Measurements from ENCODE around the gene ZBED4. TPM values are rescaled to one million over a fixed set of nuclear protein-coding genes. Genes with fewer than 3 reads are reported as not detected.

The ZBED4 gene
- total RNA-seq, 1 experiment from 2014 or later: 21.6 TPM

DNA sequence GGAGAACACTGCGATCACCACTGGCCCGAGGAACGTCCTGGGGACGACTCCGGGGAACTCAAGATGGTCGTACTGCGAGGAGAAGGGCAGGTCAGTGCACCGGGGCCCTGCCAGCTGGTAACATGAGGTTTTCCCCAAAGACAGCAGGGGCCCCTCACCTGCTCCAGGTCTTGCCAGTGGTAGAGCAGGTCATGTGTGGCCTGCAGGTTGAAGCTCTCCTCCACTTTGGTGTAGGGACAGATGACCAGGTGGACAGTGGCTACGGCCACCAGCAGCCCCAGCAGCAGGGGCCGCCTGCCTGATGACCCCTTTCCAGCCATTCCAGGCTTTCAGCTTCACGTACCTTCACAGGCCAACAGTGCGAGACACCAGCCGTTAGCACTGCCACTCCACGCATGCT is 59.8 kb downstream of the ZBED4 start:
- peaks cover 14% of the 10 kb centered on the region; the same call in 1 of the 2 replicates for H3K79me2 ChIP-seq (ENCODE audit: insufficient read depth, low read length)
- no peaks in the 10 kb centered on the region for H4K20me1 ChIP-seq (ENCODE audit: insufficient read depth)
- intact Hi-C loops (cut with micrococcal nuclease): no loop called here
- no peak overlapping the region for H3K27ac ChIP-seq (ENCODE audit: low read depth, low read length)
- ATAC-seq: no peak
- no peak overlapping the region for H2AFZ ChIP-seq (ENCODE audit: low read depth, low read length, poor library complexity, severe bottlenecking)
- peaks cover 4 to 7% of the 10 kb centered on the region in 2 experiments; a peak in 1 of 4 replicates for H3K4me1 ChIP-seq (ENCODE audit: control insufficient read depth in 1 of 2, insufficient read depth in 2 of 2, low read length in 2 of 2)
- ChIA-PET POLR2A (no interaction called here), CTCF (no interaction called here), RAD21 (ENCODE audit: low non-redundant PET in 1 of 2, low total read pairs in 2 of 2, uncharacterized antibody in 2 of 2, unreplicated experiment in 2 of 2) (no interaction called here)
- no peak for DNase-seq (ENCODE audit: low read depth, low spot score)
- no peaks in the 10 kb centered on the region for H3K9me3 ChIP-seq (ENCODE audit: control insufficient read depth in 1 of 2, insufficient read depth in 1 of 2, low read depth in 1 of 2, low read length in 2 of 2)
- H3K9ac ChIP-seq (ENCODE audit: low read length): no peak overlapping the region
- H3K4me2 ChIP-seq (ENCODE audit: low read length): no peak overlapping the region
- no peaks in the 10 kb centered on the region for H3K9me2 ChIP-seq (ENCODE audit: insufficient read depth)
- no peaks in the 10 kb centered on the region for H3K36me3 ChIP-seq (ENCODE audit: control insufficient read depth in 1 of 2, insufficient read depth in 2 of 2, low read length in 2 of 2)
- no peak overlapping the region for H3K4me3 ChIP-seq (replicated peaks in 1 of 2; ENCODE audit: low read depth in 1 of 2, low read length in 2 of 2)
- TF ChIP-seq POLR2AphosphoS5 (IDR thresholded peaks at IDR 0.05; ENCODE audit: low read depth, low read length): no peak
- no peak for TF ChIP-seq CBX3 (IDR thresholded peaks at IDR 0.05; ENCODE audit: low read depth)
- no peak for TF ChIP-seq EZH2 (IDR thresholded peaks at IDR 0.05)
- no peak for TF ChIP-seq ZFX (IDR thresholded peaks at IDR 0.05)
- TF ChIP-seq CEBPB (IDR thresholded peaks at IDR 0.05; ENCODE audit: low read depth): no peak
- TF ChIP-seq, protein P1, sequence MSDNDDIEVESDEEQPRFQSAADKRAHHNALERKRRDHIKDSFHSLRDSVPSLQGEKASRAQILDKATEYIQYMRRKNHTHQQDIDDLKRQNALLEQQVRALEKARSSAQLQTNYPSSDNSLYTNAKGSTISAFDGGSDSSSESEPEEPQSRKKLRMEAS (IDR thresholded peaks at IDR 0.05): no peak
- no peak for TF ChIP-seq RAD21 (IDR thresholded peaks at IDR 0.05; ENCODE audit: low read depth)
- no peak for TF ChIP-seq EZH2phosphoT487 (IDR thresholded peaks at IDR 0.05; ENCODE audit: borderline replicate concordance)
- BruUV-seq (replicated peaks): no TSS peak
- H3K27me3 ChIP-seq (ENCODE audit: insufficient read depth, low read length): no peaks in the 10 kb centered on the region

DNA sequence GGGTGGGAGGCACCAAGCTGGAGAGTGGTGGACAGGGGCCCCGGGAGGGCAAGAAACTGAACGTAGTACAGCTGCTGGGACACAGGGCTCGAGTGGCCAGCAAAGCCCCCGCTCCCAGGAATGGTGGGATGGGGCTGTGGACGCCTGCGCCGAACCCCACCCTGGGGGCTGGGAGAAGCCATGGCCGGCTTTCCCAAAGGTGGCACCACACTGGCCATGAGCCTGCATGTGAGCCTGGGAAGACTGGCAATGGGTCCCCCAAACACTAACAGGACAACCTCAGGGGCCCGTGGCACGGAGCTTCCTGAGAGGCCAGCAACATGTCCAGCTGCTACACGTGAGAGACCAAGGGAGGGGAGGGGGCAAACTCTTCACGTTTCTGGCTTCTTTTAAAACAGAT is 60.6 kb downstream of the ZBED4 start:
- H3K4me3 ChIP-seq (replicated peaks in 1 of 2; ENCODE audit: low read depth in 1 of 2, low read length in 2 of 2): no peak overlapping the region
- ATAC-seq (no peak), DNase-seq (ENCODE audit: low read depth, low spot score) (no peak)
- intact Hi-C loops (cut with micrococcal nuclease): no loop called here
- ChIA-PET POLR2A (no interaction called here), RAD21 (ENCODE audit: low non-redundant PET in 1 of 2, low total read pairs in 2 of 2, uncharacterized antibody in 2 of 2, unreplicated experiment in 2 of 2) (no interaction called here), CTCF (no interaction called here)
- no TSS peak for BruUV-seq (replicated peaks)
- no peaks in the 10 kb centered on the region for H3K27me3 ChIP-seq (ENCODE audit: insufficient read depth, low read length)
- no peak overlapping the region for H3K4me2 ChIP-seq (ENCODE audit: low read length)
- H3K9me2 ChIP-seq (ENCODE audit: insufficient read depth): no peaks in the 10 kb centered on the region
- no peaks in the 10 kb centered on the region for H4K20me1 ChIP-seq (ENCODE audit: insufficient read depth)
- no peaks in the 10 kb centered on the region for H3K9me3 ChIP-seq (ENCODE audit: control insufficient read depth in 1 of 2, insufficient read depth in 1 of 2, low read depth in 1 of 2, low read length in 2 of 2)
- H3K27ac ChIP-seq (ENCODE audit: low read depth, low read length): no peak overlapping the region
- no peaks in the 10 kb centered on the region for H3K36me3 ChIP-seq (ENCODE audit: control insufficient read depth in 1 of 2, insufficient read depth in 2 of 2, low read length in 2 of 2)
- H3K9ac ChIP-seq (ENCODE audit: low read length): no peak overlapping the region
- H2AFZ ChIP-seq (ENCODE audit: low read depth, low read length, poor library complexity, severe bottlenecking): no peak overlapping the region
- TF ChIP-seq POLR2A (IDR thresholded peaks at IDR 0.05; ENCODE audit: borderline replicate concordance, extremely low read depth, insufficient read depth, insufficient read length): no peak
- no peak for TF ChIP-seq RAD21 (IDR thresholded peaks at IDR 0.05; ENCODE audit: low read depth)
- no peak for TF ChIP-seq EZH2 (IDR thresholded peaks at IDR 0.05)
- no peak for TF ChIP-seq TCF7L2 (IDR thresholded peaks at IDR 0.05; ENCODE audit: borderline replicate concordance, extremely low read depth, insufficient read depth, insufficient read length)
- no peak for TF ChIP-seq FOSL1 (IDR thresholded peaks at IDR 0.05; ENCODE audit: low read depth)
- no peak for TF ChIP-seq ZNF274 (IDR thresholded peaks at IDR 0.05; ENCODE audit: low read depth, low read length)
- TF ChIP-seq, protein P2, sequence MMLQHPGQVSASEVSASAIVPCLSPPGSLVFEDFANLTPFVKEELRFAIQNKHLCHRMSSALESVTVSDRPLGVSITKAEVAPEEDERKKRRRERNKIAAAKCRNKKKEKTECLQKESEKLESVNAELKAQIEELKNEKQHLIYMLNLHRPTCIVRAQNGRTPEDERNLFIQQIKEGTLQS (IDR thresholded peaks at IDR 0.05): no peak
- TF ChIP-seq CEBPB (IDR thresholded peaks at IDR 0.05; ENCODE audit: low read depth): no peak
- no peak for TF ChIP-seq SP1 (IDR thresholded peaks at IDR 0.05; ENCODE audit: low read depth)
- TF ChIP-seq EGR1 (IDR thresholded peaks at IDR 0.05; ENCODE audit: low read depth): no peak
- no peak for TF ChIP-seq CBX3 (IDR thresholded peaks at IDR 0.05; ENCODE audit: low read depth)
- peaks cover 6 to 12% of the 10 kb centered on the region in 2 experiments; a peak in 3 of 4 replicates for H3K4me1 ChIP-seq (ENCODE audit: control insufficient read depth in 1 of 2, insufficient read depth in 2 of 2, low read length in 2 of 2)
- H3K79me2 ChIP-seq (ENCODE audit: insufficient read depth, low read length): peaks cover 14% of the 10 kb centered on the region; the same call in 1 of the 2 replicates
